NCI-H1436 treated with DMSO at 0.1 percent for 48 hours (cell line): ENCODE data around the gene PGAM2.
A peak's percentile ranks its signal among the peaks of the same experiment; 100 is the strongest.

Source experiments
- DNase-seq: peaks from one replicate; lab custom pipeline; 2025; lab: John Stamatoyannopoulos, UW

PGAM2 gene

DNA sequence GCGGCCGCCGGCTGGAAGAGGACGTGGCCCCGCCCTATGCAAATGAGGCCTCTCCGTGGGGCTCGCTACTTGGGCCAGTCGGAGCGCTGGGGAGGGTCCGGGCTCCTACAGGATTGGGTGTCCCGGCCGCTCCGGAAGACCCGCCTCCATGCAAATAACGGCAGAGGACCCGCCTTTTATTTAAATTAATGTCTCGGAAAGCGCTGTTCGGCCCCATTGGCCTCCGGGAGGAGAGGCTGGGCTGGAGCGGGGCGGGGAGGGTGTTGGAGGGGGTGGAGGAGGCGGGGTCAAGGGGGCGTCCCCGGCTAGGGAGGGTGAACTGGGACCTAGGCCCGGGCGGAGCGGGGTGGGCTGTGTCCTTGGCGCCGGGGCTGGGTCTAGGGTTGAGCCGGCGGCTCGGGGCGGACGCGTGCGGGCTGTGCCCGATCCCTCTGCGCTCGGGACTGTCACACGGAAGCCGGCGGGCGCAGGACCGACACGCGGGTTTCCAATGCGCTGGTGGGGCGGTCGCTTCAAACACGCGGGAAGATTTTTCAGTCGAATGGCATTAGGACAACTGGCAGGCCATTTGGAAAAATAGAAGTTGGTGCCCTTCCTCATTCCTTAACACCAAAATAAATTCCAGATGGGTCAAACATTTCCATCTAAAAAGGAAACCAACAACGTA is 17.3 kb upstream of the PGAM2 start:
- DNase-seq = peak; percentile 95

DNA sequence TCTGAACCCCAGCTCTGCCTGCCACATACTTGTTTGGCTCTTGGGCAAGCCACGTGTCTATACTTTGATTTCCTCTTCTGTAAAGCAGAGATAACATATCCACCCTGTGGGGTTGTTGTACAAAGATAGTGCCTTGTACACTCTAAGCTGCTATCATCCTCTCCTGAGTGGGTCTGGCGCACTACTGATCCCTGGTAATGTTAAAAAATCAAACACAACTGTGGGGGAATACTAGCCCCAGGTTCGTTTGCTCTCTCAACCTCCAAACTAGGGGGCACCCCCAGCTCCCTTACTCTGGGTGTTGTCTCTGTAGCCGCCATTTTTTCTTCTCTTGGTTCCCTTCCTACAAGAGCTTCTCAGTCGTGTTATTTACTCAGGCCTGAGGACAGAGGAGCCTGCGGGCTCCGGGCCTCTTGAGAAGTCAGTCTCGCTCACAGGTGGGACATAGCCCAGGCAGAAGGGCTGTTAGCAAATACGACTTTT is 15.9 kb upstream of the PGAM2 start:
- no peak for DNase-seq

DNA sequence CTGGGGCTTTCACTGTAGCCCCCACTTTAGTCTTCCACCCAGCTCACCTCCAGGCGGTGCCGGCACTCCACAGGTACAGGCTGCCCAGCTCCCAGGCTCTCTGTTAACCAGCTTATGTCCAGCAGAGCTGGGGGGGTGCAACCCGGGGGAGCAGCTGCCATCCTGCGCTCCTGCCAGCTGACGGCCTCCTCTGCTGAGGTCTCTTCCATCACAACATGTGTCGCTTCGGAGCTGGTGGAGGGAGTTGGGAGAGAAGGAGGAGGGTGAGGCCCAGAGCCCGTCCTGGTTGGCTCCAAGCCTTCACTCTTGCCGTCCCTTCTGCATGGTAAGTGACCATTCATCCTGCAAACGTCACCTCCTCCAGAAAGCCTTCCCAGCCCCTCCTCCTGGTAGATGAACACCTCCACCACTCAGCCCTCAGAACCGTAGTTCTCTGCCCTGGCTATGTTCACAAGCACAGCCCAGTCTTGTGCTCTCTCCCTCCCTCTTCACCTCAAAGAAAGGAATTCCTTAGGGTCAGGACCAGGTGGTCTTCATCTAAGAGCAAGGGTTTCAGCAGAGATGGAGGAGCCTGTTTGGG is 15.4 kb upstream of the PGAM2 start:
- DNase-seq = no peak

DNA sequence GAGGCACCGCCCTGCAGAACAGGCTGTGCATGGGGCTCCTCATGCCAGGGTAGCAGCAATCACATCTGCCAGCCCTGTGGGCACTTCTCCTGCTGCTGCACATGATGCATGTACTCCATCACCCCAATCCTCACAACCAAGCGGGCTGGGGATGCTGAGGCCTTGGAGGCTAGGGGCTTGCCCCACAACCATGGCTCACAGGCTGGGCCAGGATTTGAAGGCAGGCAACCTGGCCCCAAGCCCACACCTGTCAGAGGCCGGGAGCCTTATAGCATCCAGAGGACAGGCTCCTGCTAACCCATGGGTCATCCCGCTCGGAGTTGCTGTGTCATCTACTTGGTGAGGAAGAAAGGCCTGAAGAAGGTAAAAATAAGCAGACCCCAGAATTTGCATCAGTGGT is 14.8 kb upstream of the PGAM2 start:
- no peak for DNase-seq

DNA sequence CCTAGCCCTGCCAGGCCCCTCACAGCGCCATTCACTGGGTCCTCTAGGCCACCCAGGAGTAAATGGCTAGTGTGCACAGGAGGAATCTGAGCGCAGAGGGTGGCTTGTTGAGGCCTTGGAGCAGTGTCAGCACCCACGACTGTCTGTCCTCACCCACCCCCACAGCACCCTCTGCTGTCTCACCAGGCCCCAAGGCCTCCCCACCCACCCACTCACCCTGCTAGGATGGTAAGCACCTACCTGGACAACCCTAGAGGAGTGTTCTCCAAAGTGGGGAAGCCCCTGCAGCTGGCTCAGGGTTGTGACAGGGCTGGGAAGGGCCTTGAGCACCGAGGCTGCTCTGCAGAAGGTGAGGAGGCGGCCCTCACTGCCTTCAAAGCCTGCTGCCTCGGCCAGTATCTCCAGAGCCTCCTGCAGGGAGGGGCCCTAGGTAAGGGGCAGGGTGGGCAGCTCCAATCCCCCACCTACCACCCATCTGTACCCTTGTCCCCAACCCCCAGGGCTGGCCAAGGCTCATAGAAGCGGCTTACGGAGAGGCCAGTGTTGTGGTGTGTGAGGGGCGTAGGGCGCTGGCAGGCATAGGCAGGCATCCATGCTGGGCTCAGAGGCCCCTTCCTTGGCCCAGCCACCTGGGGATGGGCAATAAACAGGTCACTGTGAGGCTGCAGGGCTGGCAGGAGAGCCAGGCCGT is 14.1 kb upstream of the PGAM2 start:
- DNase-seq = no peak

DNA sequence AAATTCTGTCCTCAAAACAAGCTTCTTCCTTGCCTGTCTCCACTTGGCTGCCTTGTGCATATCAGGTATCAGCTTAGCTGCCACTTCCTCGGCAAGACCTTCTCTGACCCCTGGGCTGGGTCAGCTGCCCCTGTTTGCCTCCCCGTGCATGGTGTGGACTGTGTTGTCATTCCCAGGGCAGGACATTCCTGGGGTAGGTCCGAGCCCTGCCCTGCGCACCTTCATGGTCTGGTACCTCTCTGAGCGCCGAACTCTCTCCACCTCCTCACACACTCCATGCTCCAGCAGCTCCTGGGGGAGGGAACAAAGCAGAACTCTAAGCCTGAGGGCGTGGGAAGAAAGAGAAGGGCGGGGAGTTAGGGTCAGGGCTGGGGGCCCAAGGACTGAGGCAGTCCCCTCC is 13.2 kb upstream of the PGAM2 start:
- DNase-seq = no peak

DNA sequence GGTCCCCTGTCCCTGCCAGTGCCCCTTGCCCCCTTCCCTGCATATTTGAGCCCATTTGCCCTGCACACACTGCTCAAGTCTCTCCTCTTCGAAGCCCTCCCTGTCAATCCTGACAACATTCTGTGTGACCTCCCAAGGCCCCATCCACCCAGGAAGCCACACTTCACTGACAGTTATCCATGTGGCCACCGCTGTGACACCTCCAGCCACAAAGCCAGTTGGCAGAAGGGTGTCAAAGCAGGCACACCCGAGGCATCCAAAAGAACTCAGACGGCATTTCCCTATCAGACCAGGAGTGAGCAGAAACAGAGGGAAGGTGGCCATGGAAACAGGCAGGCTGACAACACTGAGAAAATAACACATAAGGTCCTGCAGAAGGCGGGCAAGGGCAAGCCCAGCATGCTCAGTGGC is 12.3 kb upstream of the PGAM2 start:
- no peak for DNase-seq

DNA sequence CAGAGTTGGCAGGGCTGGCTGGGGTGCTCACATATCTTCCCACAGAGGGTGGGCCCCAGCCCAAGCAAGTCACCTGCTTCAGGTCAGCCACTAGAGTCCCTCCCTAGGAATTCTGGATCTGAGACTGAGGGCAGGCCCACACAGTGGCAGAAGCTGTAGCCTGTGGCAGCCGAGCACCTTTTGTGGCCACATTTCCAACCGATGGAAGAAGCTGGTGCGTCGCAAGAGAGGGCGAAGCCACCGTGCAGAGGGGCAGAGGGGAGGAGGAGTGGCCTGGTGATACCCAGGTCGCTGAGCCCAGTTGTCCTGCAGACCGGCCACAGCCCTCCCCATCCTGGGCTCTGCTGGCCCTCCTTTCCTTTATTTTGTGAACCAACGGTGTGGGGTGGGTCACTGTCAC is 11.7 kb upstream of the PGAM2 start:
- no peak for DNase-seq

DNA sequence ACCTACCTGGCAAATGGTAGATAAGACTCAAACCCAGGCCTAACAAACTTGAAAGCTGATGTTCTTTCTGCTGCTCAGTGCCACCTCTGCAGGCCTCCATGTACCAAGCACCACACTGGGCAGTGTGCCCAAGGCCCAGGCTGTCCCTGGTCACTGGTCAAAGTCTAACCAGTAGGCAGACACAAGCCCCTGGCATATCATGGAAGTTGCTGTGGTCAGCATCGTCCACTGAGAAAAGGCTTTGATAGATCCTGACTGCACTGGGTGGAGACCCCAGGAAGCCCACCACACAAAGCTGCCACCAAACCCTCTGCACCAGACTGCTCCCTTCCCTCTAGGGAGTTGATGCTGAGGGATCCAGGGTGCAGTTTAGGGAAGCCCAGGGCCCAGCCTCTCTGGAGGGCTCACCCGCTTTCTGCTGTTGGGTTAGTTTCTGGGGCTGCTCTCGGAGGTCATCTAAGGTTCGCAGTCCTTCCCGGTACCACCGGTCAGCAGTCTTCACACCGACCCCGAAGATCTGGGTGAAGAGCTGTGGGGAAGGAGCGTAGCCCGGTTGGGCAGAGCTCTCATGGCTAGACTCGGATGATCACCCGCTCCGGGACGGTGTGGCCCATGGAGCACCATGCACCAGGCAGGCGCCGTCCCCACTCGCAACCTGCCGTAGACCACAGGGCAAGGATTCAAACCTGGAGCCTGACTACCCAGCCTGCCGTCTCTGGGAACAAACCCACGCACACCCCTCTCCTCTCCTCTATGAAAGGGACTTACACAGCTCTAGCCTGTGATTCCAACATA is 10.9 kb upstream of the PGAM2 start:
- no peak for DNase-seq

DNA sequence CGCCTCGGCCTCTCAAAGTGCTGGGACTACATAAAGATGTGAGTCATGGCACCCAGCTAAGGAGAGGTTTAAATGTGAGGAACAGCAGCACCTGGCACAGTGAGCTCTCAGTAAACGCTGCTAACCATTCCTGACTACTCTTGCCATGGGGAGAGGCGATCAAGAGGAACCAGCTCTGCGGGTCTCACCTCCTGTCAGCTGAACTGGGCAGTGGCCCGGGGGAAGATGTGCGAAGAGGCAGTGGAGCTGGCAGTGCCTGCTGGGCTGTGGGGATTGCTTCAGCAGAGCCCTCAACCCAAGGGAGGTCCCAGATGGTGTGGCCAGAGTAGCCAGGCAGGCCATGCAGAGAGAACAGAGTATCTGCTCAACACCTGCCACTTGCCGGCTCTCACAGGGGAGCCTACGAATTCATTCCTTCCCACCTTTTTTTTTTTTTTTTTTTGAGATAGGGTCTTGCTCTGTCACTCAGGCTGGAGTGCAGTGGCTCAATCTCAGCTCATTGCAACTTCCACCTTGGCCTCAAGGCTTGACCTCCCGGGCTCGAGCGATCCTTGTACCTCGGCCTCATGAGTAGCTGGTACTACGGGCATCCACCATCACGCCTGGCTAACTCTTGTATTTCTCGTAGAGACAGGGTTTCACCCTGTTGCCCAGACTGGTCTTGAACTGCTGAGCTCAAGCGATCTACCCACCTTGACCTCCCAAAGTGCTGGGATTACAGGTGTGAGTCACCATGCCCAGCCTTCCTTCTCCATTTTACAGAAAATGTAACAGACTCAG is 10.1 kb upstream of the PGAM2 start:
- DNase-seq = no peak

DNA sequence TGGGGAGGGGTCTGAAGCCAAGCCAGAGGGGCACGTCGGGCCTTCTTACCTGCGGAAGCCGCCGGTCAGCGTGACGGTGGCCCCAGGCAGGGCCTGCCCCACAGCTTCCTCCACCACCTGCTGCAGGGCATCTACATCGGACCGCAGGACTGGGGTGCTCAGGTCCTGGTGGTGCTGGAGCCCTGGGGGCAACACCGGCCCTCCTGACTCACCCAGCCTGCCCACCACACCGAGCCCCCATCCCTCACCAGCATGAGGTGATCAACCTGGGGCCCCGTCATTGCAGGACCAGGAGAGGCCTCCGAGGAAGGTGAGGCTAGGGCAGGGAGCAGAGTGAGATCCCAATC is 9.0 kb upstream of the PGAM2 start:
- no peak for DNase-seq

DNA sequence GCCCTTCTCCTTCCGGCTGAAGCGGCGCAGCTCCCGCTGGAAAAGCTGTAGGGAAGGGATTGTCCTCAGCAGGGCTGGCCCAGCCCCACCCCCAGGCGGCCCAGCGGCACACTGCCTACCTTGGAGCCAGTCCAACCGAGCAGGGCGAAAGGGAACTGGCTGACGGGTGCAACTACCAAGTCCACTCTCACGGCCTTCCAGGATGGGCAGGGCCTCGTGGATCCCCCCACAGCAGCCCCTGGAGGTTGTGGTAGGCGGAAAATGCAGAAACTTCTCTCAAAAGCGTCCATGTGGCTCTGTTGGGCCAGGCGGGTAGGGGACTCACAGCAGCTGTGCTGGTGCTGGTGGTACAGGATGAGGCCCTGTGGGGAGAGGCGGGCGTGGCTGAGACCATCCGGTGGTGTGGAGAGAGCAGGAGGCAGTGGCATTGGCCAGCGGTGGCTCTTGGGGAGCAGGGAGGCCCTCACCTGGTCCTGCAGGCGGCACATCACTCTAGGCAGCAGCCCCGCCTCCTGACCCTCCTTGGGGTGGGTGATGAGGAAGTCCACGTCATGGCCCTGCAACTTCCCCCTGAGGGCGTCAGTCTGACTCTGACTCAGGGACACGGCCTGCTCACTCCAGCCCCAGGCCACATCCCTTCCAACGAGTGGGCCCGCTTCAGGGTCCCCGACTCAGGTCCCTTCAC is 8.4 kb upstream of the PGAM2 start:
- no peak for DNase-seq

DNA sequence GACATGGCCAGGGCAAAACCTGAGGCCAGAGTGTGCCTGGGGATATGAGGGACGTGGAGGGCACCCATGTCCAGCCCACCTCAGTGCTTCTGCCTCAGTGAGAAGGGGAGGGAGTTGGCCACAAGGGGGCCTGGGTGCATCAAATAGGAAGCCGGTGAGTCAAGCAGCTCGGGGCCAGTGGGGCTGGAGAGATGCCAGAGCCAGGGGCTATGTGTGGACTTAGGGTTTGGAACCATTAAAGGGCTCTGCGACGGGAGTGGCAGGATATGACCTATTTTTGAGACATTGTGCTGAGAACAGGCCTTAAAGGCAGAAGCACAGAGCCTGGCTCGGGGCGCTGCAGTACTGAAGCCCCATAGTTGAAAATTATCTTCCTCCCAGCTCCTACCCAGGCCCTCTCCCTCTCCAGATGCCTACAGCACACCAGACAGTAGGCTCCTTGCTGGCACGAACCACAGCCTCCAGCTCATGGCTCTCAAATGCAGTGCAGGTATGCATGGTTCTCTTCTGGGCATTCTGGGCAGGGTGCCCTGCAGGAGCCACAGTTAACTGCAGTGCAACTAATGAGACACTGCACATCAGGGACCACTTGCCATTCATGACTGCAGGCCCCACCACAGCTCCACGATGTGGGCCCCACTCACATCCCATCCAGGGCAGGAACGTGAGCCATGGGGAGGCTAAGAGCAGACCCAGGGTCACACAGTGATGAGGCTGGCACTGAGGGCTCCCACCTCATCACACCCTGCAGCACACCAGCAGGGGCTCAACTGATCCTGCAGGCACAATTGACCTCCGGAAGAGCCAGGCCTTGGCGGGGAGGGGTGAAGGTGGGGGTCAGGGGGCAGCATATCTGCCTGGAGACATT is 7.2 kb upstream of the PGAM2 start:
- DNase-seq = no peak

DNA sequence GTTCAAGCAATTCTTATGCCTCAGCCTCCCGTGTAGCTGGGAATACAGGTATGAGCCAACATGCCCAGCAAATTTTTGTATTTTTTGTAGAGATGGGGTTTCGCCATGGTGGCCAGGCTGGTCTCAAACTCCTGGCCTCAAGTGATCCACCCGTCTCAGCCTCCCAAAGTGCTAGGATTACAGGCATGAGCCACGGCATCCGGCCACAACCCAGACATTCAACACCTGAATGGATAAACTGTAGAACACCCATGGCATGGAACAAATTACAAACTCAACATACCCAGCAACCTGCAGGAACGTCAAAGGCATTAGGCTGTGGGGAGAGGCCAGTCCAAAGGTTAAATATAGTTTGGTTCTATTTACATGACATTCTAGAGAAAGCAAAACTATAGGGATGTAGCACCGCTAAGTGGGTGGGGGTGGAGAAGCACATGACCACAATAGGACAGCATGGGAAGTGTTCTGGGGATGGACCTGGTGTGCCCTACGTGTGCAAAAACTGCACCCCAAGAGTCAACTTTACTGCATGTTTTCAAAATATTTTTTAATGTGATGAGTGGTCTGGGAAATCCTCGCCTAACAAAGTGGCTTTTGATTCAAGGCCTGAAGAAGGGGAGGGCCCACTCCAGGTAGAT is 6.5 kb upstream of the PGAM2 start:
- no peak for DNase-seq

DNA sequence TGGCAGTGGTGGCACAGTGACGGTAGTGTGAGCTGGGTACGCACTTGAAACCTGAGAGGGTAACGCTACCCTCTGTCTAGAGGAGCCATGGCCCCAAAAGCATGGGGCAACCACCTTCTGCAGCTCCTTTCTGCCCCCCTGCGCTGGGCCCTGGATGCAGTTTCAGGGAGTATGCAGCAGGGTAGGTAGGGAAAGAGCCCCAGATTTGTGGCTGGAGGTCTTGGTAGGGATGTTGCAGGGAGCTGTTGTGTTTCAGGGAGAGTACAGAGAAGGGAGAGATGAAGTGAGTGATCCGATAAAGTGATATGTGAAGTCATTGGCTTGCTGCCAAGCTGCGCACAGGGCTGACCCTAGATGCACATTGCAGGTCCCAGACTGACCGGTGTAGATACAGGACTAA is 2.7 kb upstream of the PGAM2 start:
- no peak for DNase-seq

DNA sequence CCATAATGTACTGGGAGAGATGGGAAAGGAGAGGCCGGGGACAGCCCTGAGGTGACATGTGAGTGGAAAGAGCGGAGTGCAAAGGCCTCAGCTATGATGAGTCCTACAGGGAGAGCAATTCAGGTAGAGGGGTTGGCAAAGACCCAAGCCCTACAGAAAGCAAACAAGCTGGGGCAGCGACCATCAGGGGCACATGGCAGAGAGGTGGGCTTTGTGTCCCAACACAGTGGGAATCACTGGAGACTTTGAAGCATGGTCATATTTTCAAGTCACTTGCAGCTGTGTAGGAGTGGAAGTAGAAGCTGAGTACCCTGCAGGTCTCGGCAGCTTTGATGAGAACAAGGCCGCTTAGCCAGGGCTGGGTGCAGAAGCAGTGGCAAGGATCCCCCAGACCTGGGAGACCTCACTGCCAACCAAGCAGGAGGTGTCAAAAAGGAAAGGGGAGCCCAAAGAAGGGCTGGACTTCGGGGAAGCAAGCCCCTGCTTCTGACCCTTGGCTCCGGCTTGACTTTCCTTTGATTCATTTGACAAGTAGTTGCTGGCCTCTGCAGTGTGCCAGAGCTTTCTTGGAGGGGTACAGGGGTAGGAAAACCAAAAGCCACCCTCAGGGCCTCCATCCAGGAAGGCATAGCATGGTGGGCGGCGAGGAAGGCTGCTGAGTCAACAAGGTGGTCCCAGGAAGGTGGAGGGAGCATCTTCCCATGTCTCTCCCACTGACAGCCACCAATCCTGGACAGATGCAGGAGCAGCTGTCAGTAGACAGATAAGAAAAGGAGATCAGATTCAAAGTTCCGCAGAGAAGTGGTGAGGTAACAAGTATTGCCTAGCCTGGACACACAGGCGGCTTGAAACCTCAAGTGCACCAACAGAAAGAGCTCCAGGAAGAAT is 1.9 kb upstream of the PGAM2 start:
- no peak for DNase-seq

DNA sequence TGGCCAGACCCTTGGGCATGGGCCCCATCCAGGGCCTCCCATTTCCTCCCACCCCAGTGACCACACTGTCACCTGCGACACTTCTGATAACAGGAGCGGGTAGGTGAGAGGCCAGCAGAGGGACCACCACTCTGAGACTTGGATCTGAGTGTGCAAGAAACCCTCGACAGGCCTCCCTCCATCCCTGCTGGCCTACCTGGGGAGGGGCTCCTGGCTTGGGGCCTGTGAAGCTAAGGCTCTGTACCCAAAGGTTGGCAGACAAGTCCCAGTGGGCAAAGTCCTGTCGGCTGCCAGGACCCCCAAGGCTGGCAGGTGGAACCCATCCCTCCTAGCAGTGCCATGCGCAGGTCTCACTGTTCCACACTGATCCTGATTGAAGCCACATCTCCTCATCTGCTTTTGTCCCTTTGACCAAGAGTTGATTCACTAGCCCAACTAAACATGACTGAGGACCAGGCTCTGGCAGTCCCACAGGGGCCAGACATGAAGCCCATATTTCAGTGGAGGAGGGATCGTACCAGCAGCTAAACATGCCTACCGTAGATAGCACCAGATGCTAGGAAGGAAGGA is 1.2 kb upstream of the PGAM2 start:
- no peak for DNase-seq

DNA sequence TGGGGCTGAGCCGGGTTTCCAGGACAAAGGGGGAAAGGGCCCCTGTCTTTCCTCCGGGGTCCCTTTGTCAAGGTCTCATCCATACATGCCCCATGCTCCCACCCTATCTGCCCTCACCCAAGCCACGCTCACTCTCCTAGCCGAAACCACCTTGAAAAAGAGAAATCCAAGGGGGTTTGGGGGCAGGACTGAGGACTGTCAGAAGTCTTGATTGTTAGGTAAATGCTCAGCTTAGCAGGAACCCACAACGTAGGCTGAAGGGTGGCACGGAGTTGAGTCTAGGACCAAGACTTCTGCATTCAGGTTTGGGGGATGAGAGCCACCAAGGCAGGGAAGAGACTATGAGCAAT is 719 bp upstream of the PGAM2 start:
- no peak for DNase-seq
